Panc1 (cell line): ENCODE results near the gene KRT222. TPM values are rescaled to one million over a fixed set of nuclear protein-coding genes. Genes with fewer than 3 reads are reported as not detected.

Source experiments
- ATAC-seq: fragments of 200-7000 bp; cut with Tn5 transposase; 2 replicates; pipeline ENCODE4 v1.9.1; 2020; ENCODE audit warnings: mild to moderate bottlenecking, moderate library complexity
- BruUV-seq: library from RNA; stranded (reverse); fragments of 400-500 nt; replicated peaks from 2 replicates; lab custom pipeline; 2021; lab: Mats Ljungman, UMichigan
- CTCF ChIA-PET: fragments of 300-600 bp; sonication (Branson Sonifier 250); formaldehyde crosslinking; loops from one replicate; lab custom pipeline; 2022; ENCODE audit warnings: antibody characterized with exemption; lab: Charles Lee
- POLR2A ChIA-PET: fragments of 300-600 bp; sonication (Branson Sonifier 250); formaldehyde crosslinking; loops from one replicate; lab custom pipeline; 2022; ENCODE audit warnings: antibody characterized with exemption; lab: Charles Lee
- DNase-seq: peaks from one replicate; pipeline ENCODE4 v3.0.0-alpha.2; 2010; ENCODE audit warnings: low read depth, low spot score
- H3K27ac ChIP-seq: 2 replicates; pipeline ENCODE4 v1.5.1; 2011; ENCODE audit warnings: mild to moderate bottlenecking, low read length, inconsistent platforms
- H3K27me3 ChIP-seq: fragments of 200-500 bp; sonication (Bioruptor generic); 2 replicates; pipeline ENCODE4 v1.6.0; 2014; ENCODE audit warnings: low read length, inconsistent platforms; ENCODE audit not compliant: control insufficient read depth, insufficient read depth
- H3K36me3 ChIP-seq: fragments of 200-500 bp; sonication (Bioruptor generic); 2 replicates; pipeline ENCODE4 v1.5.1; 2014; ENCODE audit warnings: inconsistent platforms, mild to moderate bottlenecking, low read length, moderate library complexity; ENCODE audit not compliant: control insufficient read depth, insufficient read depth
- H3K4me1 ChIP-seq: 2 replicates; pipeline ENCODE4 v1.5.1; 2011; ENCODE audit warnings: inconsistent platforms, mild to moderate bottlenecking, low read length, moderate library complexity; ENCODE audit not compliant: control insufficient read depth, insufficient read depth
- H3K4me3 ChIP-seq, 2 experiments: 2 replicates each; pipeline ENCODE4 v1.5.1; 2011 to 2012; ENCODE audit warnings: low read depth in 2 of 2, low read length in 2 of 2, mild to moderate bottlenecking in 2 of 2, inconsistent platforms in 1 of 2, moderate library complexity in 1 of 2
- H3K9me3 ChIP-seq: fragments of 200-500 bp; sonication (Bioruptor generic); 2 replicates; pipeline ENCODE4 v1.5.1; 2014; ENCODE audit warnings: low read depth, mild to moderate bottlenecking, inconsistent platforms, low read length, moderate library complexity; ENCODE audit not compliant: control insufficient read depth, insufficient read depth
- POLR2AphosphoS5 ChIP-seq: IDR thresholded peaks from 2 replicates; pipeline ENCODE4 v1.6.1; 2012; ENCODE audit warnings: mild to moderate bottlenecking, low read depth, low read length, moderate library complexity
- SIN3A ChIP-seq: IDR thresholded peaks from 2 replicates; pipeline ENCODE4 v1.6.1; 2012; ENCODE audit warnings: low read depth, mild to moderate bottlenecking, low read length, moderate library complexity, borderline replicate concordance; ENCODE audit not compliant: insufficient read depth
- TCF7L2 ChIP-seq: IDR thresholded peaks from 2 replicates; pipeline ENCODE4 v1.6.1; 2011; ENCODE audit warnings: mild to moderate bottlenecking, low read depth, low read length, inconsistent platforms
- in situ Hi-C: cut with HindIII; loops from 2 replicates; pipeline ENCODE4 v1.10.0; 2016; ENCODE audit warnings: low sequenced_read_pairs, low pct_unique_long_range_greater_than_20kb
- intact Hi-C: fragments of 100-400 bp; cut with micrococcal nuclease; formaldehyde crosslinking; loops from one replicate; pipeline ENCODE4 v1.10.0; 2022; ENCODE audit not compliant: unreplicated experiment
- total RNA-seq: library from RNA; stranded (reverse); gene quantifications from one replicate; pipeline ENCODE4 v1.2.1, GENCODE V29; 2021; ENCODE audit not compliant: unreplicated experiment
- TF ChIP-seq, protein P1 (sequence below), 2 experiments: IDR thresholded peaks; 2 replicates each; pipeline ENCODE4 v1.6.1; 2011 to 2012; ENCODE audit warnings: low read depth in 2 of 2, control low read depth in 1 of 2, low read length in 1 of 2, mild to moderate bottlenecking in 1 of 2, moderate library complexity in 1 of 2; ENCODE audit not compliant: insufficient read depth in 1 of 2
- TF ChIP-seq, protein P2 (sequence below): fragments of 450-650 bp; IDR thresholded peaks from 2 replicates; pipeline ENCODE4 v1.5.1; 2017; ENCODE audit warnings: mild to moderate bottlenecking

Gene KRT222
- total RNA-seq, 1 experiment from 2014 or later: not detected

DNA sequence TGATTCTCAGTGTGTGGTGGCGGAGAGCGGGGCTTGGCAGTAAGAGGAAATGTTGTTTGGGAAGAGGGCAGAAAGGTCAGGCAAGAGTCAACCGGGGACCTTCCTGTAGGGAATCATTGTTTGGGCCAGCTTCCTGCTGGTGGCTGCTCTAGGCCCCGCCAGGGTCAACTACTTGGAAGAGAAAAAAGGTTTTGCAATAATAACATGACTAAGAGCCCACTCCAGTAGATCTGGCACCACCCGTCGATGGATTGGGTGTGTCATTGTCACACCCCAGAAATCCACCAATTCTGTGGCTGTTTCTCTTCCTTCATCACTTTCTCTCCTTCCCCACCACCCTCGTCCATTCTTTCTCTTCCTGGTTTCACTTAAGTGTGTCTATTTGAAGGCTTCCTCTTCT is 42.8 kb upstream of the KRT222 start:
- H3K27me3 ChIP-seq: 0 out of 2 replicates have a peak, but pooled peaks cover 3% of the 10 kb centered on the region
- ChIA-PET CTCF (no interaction called here), POLR2A (no interaction called here)
- DNase-seq: no peak
- H3K4me3 ChIP-seq: no peak overlapping the region
- no peak overlapping the region for H3K27ac ChIP-seq
- intact Hi-C loops: no loop called here
- no peak for ATAC-seq
- H3K9me3 ChIP-seq: no peaks in the 10 kb centered on the region
- no TSS peak for BruUV-seq
- TF ChIP-seq POLR2AphosphoS5 (no peak), TCF7L2 (no peak), SIN3A (no peak)
- TF ChIP-seq, protein P1, sequence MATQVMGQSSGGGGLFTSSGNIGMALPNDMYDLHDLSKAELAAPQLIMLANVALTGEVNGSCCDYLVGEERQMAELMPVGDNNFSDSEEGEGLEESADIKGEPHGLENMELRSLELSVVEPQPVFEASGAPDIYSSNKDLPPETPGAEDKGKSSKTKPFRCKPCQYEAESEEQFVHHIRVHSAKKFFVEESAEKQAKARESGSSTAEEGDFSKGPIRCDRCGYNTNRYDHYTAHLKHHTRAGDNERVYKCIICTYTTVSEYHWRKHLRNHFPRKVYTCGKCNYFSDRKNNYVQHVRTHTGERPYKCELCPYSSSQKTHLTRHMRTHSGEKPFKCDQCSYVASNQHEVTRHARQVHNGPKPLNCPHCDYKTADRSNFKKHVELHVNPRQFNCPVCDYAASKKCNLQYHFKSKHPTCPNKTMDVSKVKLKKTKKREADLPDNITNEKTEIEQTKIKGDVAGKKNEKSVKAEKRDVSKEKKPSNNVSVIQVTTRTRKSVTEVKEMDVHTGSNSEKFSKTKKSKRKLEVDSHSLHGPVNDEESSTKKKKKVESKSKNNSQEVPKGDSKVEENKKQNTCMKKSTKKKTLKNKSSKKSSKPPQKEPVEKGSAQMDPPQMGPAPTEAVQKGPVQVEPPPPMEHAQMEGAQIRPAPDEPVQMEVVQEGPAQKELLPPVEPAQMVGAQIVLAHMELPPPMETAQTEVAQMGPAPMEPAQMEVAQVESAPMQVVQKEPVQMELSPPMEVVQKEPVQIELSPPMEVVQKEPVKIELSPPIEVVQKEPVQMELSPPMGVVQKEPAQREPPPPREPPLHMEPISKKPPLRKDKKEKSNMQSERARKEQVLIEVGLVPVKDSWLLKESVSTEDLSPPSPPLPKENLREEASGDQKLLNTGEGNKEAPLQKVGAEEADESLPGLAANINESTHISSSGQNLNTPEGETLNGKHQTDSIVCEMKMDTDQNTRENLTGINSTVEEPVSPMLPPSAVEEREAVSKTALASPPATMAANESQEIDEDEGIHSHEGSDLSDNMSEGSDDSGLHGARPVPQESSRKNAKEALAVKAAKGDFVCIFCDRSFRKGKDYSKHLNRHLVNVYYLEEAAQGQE (IDR thresholded peaks at IDR 0.05; ENCODE audit: insufficient read depth in 1 of 2, low read depth in 2 of 2, low read length in 1 of 2): no peak
- TF ChIP-seq, protein P2, sequence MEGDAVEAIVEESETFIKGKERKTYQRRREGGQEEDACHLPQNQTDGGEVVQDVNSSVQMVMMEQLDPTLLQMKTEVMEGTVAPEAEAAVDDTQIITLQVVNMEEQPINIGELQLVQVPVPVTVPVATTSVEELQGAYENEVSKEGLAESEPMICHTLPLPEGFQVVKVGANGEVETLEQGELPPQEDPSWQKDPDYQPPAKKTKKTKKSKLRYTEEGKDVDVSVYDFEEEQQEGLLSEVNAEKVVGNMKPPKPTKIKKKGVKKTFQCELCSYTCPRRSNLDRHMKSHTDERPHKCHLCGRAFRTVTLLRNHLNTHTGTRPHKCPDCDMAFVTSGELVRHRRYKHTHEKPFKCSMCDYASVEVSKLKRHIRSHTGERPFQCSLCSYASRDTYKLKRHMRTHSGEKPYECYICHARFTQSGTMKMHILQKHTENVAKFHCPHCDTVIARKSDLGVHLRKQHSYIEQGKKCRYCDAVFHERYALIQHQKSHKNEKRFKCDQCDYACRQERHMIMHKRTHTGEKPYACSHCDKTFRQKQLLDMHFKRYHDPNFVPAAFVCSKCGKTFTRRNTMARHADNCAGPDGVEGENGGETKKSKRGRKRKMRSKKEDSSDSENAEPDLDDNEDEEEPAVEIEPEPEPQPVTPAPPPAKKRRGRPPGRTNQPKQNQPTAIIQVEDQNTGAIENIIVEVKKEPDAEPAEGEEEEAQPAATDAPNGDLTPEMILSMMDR: no peak
- in situ Hi-C loops: no loop called here
- H3K36me3 ChIP-seq: no peaks in the 10 kb centered on the region
- H3K4me1 ChIP-seq: no peaks in the 10 kb centered on the region

DNA sequence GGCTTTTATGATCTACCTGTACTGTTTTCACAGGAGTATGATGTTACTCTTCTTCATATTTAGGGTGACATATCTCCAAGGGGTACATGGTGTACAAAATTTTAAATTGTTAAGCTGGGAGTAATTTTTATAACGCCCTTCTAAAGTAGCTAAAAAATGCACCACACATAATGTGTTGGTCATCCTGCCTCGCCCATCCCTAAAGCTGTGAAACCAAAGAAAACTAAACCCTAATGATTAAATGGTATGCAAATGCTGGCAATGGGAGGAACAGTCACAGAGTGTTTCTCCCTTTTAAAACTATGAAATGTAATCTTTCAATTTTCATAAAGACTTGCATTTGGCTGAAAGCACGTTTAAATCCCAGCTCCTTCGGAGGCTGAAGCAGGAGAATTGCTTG is 40.6 kb upstream of the KRT222 start:
- TF ChIP-seq, protein P1 (IDR thresholded peaks at IDR 0.05; ENCODE audit: insufficient read depth in 1 of 2, low read depth in 2 of 2, low read length in 1 of 2): no peak
- no peak for TF ChIP-seq SIN3A
- no peak for TF ChIP-seq TCF7L2
- TF ChIP-seq POLR2AphosphoS5: no peak
- TF ChIP-seq, protein P2: no peak
- no peak overlapping the region for H3K4me3 ChIP-seq
- POLR2A ChIA-PET: interaction anchor here (0.7 kb wide), 1 partner anchor 204 kb away, joined by 14 read pairs; the partner anchor contains the start of gene TNS4
- H3K27me3 ChIP-seq: 0 out of 2 replicates have a peak, but pooled peaks cover 3% of the 10 kb centered on the region
- in situ Hi-C loops: no loop called here
- no peaks in the 10 kb centered on the region for H3K9me3 ChIP-seq
- H3K27ac ChIP-seq: no peak overlapping the region
- H3K4me1 ChIP-seq: no peaks in the 10 kb centered on the region
- ATAC-seq (no peak), DNase-seq (no peak)
- intact Hi-C loops: no loop called here
- BruUV-seq: no TSS peak
- CTCF ChIA-PET: no interaction called here
- no peaks in the 10 kb centered on the region for H3K36me3 ChIP-seq
